NCI-H2196 (cell line): ENCODE data around the gene RAB11B.
A peak's percentile ranks its signal among the peaks of the same experiment; 100 is the strongest.
"Not testable (repeated sequence)": the region's sequence is repeated elsewhere in the genome, so short reads cannot be mapped to it uniquely, and the experiment has no call there.

ENCODE experiments used
- DNase-seq: peaks from one replicate; lab custom pipeline; 2025; ENCODE audit not compliant: unreplicated experiment; lab: John Stamatoyannopoulos, UW

The RAB11B gene

DNA sequence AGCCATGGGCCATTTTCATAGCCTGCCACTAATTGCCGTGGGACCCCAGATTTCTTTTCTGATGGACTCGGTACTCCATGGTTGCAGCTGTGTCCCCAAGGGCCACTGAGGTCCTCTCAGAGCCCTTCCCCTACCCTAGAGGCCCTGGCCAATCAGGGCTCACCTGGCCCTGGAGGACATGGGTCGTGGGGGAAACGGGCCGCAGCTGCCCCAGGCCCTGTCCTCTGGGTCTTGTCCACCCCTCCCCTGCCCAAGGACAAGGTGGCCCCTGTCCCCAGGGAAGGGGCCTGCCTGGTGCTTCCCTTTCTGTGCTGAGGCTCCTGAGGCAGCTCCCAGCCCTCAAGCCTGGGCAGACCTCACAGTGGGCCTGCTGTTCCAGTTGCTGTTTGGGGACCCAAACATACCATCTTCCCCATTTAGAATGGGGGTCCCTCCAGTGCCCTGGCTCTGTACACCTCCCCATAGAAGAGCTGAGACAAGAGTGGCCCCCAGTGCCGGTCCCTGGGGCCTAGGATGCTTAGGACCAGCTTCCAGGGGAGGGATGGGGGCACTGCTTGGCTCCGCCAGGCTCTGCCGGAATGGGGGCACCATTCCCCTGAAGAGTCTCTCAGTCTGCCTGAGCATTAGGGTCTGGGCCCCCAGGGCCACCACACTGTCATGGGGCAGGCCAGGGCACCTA, 3.2 kb downstream of the RAB11B start:
- no peak for DNase-seq

DNA sequence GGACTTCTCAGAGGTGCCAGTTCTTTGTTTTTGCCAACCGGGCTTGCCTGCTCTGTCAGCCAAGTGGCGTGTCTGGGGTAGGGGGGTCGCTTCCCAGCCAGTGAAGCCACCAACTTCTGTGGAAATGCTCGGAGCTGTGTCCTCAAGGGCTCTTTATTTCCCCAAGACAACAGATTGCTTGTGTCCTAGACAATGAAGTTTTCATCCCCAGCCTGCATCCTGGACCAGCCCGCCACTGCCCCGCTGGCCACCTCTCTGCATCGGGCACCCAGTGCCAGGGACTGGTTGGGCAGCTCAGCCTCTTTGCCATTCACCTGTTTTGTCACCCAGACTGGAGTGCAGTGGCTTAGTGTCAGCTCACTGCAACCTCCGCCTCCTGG, 3.7 kb downstream of the RAB11B start:
- no peak for DNase-seq

DNA sequence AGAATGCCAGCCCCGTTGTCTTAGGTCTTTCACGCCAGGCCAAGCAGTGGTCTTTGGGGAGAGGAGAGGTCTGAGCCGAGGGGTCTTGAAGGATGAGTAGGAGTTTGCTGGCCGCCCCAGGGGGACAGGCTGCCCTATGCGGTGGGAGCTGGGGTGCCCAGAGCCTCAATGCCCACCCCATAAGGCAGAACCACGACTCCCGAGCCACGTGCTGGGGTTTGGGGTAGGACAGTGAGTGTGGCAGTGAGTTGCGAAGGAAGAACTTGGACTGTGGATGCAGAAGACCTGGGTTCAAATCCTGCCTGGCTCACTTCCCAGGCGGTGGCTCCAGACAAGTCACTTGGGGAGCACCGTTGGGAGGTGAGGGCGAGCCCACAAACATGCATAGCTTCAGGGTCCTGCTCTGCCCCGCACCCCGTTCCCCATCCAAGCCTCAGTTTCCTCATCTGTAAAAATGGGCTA, 5.5 kb downstream of the RAB11B start:
- no peak for DNase-seq

DNA sequence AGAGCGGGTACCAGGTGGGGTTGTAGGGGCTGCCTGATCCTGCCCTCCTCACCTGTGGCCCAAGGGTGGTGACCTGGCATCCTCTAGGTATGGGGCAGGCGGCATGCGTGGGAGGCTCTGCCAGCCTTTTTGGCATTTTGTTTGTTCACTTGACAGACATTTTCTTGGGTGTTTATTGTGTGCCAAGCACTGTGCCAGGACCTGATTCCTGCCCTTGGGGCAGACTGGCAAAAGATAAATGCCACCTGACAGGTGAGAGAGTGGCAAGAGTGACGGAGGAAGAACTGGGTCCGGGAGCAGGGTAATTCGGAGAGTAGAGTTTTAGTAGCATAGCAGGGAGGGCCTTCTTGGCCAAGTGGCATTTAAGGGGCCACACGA, 6.0 kb downstream of the RAB11B start:
- no peak for DNase-seq

DNA sequence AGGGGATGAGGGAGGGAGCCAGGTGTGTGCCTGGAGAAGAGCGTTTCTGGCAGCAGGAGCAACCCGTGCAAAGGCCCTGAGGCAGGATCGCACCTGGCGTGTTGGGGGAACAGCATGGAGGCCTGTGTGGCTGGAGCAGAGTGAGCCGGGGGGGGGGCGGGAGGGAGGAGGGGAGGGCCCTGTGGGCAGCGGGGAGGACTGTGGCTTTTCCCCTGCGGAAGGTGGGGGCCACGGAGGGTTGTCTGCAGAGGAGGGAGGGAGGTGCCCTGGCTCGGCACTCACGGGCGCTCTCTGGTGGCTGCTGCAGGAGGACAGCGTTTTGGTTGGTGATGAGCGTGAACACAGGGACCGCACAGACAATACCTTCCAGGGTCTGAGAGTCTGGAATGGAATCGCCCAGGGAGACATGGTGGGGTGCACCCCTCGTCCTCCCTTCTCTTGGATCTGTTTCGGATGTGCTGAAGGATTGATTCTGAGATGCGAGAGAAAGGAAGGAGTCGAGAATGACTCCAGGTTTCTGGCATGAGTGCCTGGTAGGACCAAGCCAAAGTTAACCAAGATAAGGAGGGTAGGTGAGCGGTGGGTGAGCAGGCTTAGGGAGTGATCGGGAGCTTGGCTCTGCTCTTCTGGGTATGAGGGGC, 6.5 kb downstream of the RAB11B start:
- DNase-seq, result peak; percentile 36

DNA sequence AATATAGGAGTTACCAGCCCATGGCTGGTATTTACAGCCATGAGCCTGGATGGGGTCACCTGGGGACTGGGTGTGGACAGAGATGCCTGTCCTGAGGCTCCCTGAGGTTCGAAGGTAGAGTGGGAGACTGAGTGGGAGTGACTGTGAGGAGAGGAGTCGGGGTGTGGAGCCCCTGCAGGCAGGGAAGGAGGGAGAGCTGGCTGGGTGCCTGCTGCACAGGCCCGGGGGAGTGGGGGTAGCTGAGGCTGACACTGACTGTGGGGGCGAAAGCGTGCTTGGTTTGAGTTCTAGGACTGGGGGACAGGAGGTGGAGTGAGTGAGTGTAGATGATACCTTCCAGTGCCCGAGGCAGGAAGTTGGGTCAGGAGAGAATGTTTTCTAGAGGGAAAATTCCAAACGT, 7.1 kb downstream of the RAB11B start:
- no peak for DNase-seq

DNA sequence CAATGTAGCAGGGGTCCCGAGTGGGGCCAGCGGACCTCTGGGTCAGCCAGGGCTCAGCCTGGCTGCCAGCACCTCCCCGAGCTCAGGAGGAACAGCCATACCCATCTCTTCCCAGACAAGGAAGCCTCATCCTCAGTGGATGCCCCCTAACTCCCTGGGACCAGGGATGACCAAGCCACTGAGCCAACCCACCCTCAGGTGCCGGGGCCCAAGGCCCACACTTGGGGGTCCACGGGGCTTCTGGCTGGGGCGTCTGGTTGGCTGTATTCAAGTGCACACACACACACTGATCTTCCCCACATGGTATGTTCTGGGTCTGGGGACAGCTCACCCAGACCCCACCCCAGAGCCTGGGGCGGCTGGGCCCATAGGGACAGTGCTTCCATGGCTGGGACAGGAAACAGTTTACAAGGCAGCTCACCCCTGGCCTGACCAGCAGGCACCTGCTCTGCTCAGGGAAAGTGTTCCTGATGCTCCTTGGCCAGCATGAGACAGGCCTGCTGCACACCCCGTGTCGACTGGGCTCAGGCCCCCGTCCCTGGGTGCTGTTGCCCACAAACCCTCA, 7.7 kb downstream of the RAB11B start:
- no peak for DNase-seq

DNA sequence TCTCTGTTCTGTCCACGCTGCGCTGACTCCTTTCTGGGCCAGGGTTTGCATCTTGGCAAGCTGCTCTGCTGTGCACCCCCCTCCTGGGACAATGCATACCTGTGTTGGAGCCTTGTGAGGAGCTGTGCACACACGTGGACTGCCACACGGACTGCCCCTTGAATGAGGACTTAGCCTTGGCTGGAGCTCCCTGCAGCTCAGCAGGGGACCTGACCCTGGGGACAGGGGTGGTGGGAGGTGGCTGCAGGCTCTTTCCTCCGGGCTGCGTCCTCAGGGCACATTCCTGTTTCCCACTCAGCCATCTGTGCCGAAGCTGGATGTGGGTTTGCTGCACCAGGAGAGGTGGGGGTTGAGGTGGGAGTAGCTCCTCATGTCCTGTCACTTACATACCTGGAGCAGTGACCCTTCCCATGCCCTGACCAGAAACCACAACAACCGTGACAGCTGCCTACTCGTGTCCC, 8.2 kb downstream of the RAB11B start:
- no peak for DNase-seq

DNA sequence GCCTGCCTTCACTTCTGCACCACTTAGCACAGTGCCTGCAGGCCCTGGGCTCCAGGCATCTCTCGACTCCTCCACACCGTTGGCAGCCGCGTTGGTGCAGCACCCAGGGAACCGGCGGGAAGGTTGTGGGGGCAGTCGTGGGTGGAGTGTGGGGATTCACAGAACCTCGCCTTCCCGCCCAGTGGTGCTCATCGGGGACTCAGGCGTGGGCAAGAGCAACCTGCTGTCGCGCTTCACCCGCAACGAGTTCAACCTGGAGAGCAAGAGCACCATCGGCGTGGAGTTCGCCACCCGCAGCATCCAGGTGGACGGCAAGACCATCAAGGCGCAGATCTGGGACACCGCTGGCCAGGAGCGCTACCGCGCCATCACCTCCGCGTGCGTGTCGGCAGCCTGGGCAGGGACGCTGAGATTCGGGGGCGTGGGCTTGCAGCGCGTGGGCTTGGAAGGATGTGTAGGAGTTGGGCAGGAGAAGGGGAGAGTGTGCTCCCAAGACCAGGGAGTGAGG, 9.6 kb downstream of the RAB11B start:
- DNase-seq, result no peak

DNA sequence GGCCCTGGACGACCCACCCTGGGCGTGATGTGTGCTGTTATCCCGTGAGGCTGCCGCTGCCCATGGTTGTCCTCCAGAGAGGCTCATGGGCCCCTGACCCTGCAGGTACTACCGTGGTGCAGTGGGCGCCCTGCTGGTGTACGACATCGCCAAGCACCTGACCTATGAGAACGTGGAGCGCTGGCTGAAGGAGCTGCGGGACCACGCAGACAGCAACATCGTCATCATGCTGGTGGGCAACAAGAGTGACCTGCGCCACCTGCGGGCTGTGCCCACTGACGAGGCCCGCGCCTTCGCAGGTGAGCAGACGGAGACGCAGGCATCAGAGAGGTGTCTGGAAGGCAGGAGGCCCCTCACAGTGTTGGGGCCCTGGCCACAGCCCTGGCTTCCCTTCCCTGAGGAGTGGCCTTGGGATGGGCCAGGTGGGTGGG, 11.8 kb downstream of the RAB11B start:
- DNase-seq, result no peak

DNA sequence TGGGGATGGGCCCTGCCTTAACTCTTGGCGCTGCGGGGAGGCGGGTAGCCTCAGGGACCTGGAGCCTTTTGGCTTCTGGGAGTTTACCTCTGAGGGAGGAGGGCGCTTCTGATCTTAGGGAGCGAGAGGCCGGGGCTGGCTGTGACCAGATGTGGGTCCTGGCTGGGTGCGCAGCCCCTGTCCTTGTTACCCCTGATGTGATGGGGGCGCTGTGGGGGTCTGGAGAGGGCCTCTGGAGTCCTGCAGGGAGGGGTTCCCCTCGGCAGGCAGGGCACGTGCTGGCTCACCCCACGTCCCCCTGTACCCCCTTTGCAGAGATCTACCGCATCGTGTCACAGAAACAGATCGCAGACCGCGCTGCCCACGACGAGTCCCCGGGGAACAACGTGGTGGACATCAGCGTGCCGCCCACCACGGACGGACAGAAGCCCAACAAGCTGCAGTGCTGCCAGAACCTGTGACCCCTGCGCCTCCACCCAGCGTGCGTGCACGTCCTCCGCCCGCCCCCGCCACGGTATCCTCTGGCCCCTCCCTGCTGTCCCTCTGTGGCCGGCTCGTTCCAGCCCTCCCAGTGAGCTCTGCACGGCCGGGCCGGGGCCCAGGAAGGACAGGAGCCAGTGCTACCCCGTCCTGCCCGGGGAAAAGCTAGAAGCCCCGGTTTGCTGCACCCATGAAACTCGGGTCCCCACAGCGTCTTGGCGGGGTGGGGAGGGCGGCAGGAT, 13.1 kb downstream of the RAB11B start:
- no peak for DNase-seq

DNA sequence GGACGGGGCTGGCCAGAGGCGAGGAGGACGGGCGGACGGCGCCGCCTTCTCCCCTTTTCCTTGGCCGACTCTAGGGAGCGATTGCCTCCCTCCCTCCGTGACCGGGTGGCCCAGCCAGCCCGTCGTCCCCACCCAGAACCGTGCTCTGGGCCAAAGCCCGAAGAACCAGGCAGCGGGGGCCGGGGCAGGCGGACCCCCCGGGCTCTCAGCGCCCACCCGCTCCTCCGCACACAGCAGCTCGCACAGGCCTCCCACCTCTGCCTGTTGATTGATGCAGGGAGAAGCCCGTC, 13.6 kb downstream of the RAB11B start:
- DNase-seq, result no peak

DNA sequence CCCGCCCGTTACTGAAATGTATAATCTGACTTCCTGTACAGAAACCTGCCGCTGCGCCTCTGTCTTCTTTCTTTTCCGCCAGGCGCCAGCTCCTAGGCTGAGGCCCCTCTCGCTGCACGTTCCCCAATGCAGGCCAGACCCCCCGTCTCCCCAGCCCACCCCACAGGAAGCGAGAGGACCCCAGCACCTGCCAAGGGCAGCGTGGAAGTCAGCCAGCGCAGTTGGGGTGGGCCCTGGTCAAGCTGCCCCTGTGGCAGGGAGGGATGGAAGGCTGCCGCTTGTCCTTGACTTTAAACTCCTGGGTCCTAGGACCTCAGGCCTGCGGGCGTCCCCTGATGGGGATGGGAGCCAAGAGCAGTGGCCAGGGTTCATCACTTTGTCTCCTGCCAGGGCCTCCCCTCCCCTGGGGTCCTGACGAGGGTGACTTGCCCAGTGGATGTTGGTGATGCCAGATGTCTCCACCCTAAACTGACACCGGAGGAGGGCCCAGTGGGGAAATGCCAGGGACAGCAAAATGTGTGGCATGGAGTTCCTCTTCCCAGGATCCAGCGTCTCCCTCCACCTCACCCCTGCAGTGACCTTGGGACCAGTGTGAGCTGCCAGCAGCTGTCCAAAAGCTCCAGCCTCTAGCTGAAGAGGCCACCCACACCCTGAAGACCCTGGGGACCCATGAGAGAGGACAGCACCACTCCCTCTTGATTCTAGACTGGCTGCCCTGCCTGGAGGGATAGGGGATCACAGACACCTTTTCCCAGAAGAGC, 14.4 kb downstream of the RAB11B start:
- DNase-seq, result no peak

DNA sequence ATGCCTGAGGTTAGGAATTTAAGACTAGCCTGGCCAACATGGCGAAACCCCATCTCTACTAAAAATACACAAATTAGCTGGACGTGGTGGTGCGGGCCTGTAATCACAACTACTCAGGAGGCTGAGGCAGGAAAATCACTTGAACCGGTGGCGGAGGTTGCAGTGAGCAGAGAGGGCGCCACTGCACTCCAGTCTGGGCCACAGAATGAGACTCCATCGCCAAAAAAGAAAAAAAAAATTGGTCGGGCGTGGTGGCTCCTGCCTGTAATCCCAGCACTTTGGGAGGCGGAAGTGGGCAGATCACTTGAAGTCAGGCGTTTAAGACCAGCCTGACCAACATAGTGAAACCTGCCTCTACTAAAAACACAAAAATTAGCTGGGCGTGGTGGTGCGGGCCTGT, 20.6 kb downstream of the RAB11B start:
- not testable (repeated sequence) for DNase-seq

DNA sequence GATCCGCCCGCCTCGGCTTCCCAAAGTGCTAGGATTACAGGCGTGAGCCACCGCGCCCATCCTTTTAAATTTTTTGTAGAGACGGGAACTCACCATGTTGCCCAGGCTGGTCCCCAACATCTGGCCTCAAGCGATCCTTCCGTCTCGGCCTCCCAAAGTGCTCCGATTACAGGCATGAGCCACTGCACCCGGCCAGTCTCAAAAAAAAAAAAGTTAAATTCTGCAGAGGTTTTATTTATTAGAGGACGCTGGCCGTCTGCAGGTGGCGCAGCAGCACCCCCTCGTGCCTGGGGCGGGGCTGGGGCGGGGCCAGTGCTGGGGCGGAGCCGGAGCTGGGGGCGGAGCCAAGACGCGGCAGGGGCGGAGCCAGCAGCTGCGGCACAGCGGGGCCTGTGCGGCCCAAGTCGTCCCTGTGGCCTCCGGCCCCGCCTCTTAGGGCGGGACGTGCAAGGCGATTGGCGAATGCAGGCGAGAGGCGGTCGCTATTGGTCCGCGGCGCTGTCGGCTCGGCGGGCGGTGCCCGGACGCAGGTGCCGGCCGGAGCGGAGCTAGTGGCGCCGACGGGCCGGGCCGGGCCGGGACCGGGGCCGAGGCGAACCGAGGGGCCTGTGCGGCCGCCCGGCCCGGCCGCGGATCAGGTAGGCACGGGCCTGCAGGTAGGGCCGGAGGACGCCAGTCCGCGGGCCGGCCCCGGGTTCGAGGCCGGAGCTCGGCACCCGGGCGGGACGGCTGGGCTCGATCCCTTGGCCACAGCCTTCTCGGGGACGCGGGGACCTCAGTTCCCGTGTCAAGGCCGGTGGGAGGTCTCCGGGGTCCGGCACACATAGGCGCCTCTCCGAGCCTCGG, 22.8 kb downstream of the RAB11B start, which contains the start of gene MARCHF2:
Gene MARCHF2, plus strand, starts transcription at position 523 of the 846 bp plus-strand sequence. CDS start 8,536 bp downstream, outside the sequence.
- peak; percentile 98 for DNase-seq

DNA sequence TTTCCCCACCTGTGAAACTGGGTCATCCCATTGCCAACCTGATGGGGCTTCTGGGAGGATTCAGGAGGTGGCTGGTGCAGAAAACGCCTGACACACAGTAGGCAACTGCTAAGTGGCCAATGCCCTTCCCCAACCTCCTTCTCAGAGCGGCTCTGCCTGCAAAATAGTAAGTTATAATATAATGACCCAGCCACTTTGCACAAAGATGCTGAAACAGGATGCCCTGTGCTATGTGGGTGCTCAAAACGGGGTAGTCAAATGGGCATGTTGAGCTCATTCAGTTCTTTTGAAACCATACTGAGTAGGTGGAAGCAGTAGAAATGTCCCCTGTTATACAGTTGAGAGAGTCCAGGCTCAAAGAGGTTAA, 23.5 kb downstream of the RAB11B start:
- no peak for DNase-seq

DNA sequence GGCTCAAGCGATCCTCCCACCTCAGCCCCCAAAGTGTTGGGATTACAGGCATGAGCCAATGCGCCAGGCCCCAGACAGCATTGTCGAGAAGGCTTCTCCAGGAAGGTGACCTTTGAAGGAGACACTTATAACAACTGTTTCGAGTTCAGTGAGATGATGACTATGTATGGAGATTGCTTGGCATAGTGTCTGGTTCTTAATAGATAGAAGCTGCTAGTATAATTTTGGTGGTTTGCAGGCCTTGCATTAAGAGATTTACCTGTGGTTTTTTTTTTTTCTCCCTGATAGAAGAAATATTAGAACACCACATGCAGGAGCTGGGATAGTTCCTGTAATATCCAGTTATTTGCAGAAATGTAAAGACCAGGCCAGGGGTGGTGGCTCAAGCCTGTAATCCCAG, 26.6 kb downstream of the RAB11B start:
- DNase-seq, result no peak

DNA sequence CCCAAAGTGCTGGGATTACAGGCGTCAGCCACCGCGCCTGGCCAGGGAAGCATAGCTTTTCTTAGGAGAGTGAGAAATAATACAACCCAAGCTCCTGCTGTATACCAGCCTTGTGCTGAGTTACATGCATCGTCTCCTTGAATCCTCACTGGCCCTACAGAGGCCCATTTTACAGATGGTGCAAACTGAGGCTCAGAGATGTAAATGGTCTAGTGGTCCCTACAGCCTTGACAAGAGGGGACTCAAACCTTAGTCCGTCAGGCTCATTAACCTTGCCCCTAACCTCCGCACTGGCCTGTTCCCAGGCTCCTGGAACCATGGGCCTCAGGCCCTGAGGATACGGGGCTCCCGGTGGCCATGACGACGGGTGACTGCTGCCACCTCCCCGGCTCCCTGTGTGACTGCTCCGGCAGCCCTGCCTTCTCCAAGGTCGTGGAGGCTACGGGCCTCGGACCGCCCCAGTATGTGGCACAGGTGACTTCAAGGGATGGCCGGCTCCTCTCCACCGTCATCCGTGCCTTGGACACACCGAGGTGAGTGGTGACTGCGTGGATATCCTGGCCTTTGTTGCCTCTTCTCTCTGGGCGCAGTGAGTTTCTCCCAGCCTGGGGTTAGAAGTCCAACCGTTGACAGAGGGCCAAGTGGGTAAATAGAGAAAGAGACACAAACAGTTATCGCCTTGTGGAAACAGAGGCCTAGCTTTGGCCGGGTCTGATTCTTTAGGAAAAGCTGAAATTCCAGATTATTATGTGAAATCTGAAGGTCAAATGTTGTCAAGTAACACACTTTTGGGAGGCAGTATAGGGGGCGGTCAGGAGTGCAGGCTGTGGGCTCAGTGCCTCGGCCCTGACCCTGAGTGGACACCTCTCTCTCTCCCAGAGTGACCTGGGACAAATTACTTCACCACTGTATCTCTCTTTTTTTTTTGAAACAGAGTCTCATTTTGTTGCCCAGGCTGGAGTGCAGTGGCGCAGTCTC, 31.6 kb downstream of the RAB11B start:
- no peak for DNase-seq

DNA sequence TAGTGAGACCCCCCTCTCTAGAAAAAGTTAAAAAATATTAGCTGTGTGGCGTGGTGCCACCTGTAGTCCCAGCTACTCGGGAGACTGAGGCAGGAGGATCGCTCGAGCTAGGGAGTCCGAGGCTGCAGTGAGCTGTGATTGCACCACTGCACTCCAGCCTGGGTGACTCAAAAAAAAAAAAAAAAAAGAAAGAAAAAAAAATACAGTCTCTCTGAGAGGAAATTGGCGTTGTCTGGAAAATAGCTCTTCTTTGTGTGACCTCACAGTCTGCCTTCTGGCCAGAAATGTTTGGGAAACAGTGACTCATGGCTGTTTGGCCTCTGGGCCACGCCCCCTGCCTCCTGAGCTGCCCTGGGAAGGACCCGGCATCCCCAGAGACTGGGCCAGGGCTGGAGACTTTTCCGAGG, 33.7 kb downstream of the RAB11B start:
- DNase-seq, result peak; percentile 79
